HL-60 (cell line): ENCODE measurements around the gene PSRC1.

Experiments
- DNase-seq, 2 experiments: peaks; one replicate each; pipeline ENCODE4 v3.0.0-alpha.2; 2010 to 2020; ENCODE audit warnings: low read depth in 1 of 2, low spot score in 1 of 2
- H3K27ac ChIP-seq: fragments of 250-450 bp; sonication (Bioruptor Pico); replicated peaks from 2 replicates; pipeline ENCODE4 v1.5.1; 2020; ENCODE audit warnings: mild to moderate bottlenecking, moderate library complexity
- H3K27me3 ChIP-seq: fragments of 250-450 bp; sonication (Bioruptor Pico); 2 replicates; pipeline ENCODE4 v1.5.1; 2021; ENCODE audit warnings: mild to moderate bottlenecking, moderate library complexity; ENCODE audit not compliant: insufficient read depth, poor library complexity, severe bottlenecking
- H3K4me3 ChIP-seq: replicated peaks from 2 replicates; pipeline ENCODE4 v1.5.1; 2011; ENCODE audit warnings: mild to moderate bottlenecking, control low read depth, low read length; ENCODE audit not compliant: insufficient read depth
- GABPA ChIP-seq: IDR thresholded peaks from 2 replicates; pipeline ENCODE4 v1.6.1; 2012; ENCODE audit warnings: low read depth
- POLR2AphosphoS5 ChIP-seq: IDR thresholded peaks from 2 replicates; pipeline ENCODE4 v1.6.1; 2012; ENCODE audit warnings: low read depth
- REST ChIP-seq: IDR thresholded peaks from 2 replicates; pipeline ENCODE4 v1.6.1; 2012; ENCODE audit warnings: low read depth; ENCODE audit not compliant: insufficient replicate concordance
- SPI1 ChIP-seq: IDR thresholded peaks from 2 replicates; pipeline ENCODE4 v1.6.1; 2012; ENCODE audit warnings: low read depth, mild to moderate bottlenecking, borderline replicate concordance
- long read RNA-seq: library from polyadenylated mRNA; unstranded; transcript quantifications from one replicate; pipeline ENCODE4 v2.0.0, GENCODE V29; 2020
- TF ChIP-seq, protein P1 (sequence below): IDR thresholded peaks from one replicate; pipeline ENCODE4 v1.5.1; 2011; ENCODE audit warnings: low read length, control low read depth, inconsistent platforms; ENCODE audit not compliant: insufficient read depth

Gene PSRC1
- long read RNA-seq, transcript PSRC1-204 (8 exons, 1,742 nt), result major isoform, 30 of 158 reads
- long read RNA-seq, transcript PSRC1-203 (8 exons, 1,717 nt), result minor isoform, 28 of 158 reads
- long read RNA-seq, partial matches to known transcripts, result 7 of 158 reads
- long read RNA-seq, other reads (novel, unspliced or antisense), result 88 of 158 reads

- Histone ChIP-seq H3K27ac (peak within 1 kb of the TSS; percentile 82), H3K4me3 (peak within 1 kb of the TSS; percentile 84), H3K27me3 (no peaks in the 10 kb centered on the region)
- TF ChIP-seq GABPA (peak; percentile 56; the same call in 1 of the 2 replicates), POLR2AphosphoS5 (peak; percentile 90), SPI1 (no peak)
- TF ChIP-seq, protein P1, sequence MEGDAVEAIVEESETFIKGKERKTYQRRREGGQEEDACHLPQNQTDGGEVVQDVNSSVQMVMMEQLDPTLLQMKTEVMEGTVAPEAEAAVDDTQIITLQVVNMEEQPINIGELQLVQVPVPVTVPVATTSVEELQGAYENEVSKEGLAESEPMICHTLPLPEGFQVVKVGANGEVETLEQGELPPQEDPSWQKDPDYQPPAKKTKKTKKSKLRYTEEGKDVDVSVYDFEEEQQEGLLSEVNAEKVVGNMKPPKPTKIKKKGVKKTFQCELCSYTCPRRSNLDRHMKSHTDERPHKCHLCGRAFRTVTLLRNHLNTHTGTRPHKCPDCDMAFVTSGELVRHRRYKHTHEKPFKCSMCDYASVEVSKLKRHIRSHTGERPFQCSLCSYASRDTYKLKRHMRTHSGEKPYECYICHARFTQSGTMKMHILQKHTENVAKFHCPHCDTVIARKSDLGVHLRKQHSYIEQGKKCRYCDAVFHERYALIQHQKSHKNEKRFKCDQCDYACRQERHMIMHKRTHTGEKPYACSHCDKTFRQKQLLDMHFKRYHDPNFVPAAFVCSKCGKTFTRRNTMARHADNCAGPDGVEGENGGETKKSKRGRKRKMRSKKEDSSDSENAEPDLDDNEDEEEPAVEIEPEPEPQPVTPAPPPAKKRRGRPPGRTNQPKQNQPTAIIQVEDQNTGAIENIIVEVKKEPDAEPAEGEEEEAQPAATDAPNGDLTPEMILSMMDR, result peak; percentile 11
- peak; percentile 91 to 92 for DNase-seq
These were observed at the start of gene PSRC1 for GRCh38 chr1:109282952-109283747. Gene PSRC1, minus strand, starts transcription at chr1:109283145.

DNA sequence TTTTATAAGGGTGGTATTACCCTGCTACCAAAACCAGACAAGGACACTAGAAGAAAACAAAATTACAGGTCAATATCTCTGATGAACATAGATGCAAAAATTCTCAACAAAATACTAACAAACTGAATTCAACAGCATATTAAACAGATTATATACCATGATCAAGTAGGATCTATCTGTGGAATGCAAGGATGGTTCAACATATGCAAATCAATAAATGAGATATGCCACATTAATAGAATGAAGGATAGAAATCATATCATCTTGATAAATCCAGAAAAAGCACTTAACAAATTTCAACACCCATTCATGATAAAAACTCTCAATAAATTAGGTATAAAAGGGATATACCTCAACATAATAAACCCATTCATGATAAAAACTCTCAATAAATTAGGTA is 48.2 kb upstream of the PSRC1 start:
- DNase-seq, result no peak
- no peaks in the 10 kb centered on the region for H3K27me3 ChIP-seq
- no peak overlapping the region for H3K27ac ChIP-seq
- H3K4me3 ChIP-seq, result no peak overlapping the region
- TF ChIP-seq, protein P1, result no peak
- TF ChIP-seq REST (no peak), GABPA (no peak), POLR2AphosphoS5 (no peak), SPI1 (no peak)

DNA sequence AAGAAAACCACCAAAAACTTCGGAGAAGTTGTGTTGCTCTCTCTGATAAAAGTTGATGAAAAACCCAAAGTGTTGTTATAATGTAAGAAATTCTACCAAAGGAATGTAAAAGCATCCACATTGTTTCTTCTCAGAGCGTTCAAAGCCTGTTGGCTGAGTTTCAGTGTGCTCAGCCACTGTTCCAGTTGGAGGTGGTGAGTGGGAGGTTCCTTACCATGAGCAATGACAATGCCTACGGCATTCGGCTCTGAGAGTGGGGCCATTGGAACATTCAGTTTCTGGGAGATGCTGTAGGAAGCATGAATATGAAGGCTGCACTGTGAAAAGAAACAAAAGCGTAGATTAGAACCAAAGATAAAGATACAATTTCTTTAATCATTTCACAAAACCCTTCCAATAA is 44.3 kb upstream of the PSRC1 start:
- Histone ChIP-seq H3K4me3 (no peak overlapping the region), H3K27ac (no peak overlapping the region), H3K27me3 (peaks cover 2% of the 10 kb centered on the region)
- TF ChIP-seq, protein P1, result no peak
- TF ChIP-seq SPI1 (no peak), REST (no peak), GABPA (no peak), POLR2AphosphoS5 (no peak)
- DNase-seq, result no peak
